Keratinocyte (primary cell): ENCODE results near the gene IL15RA. TPM values are rescaled to one million over a fixed set of nuclear protein-coding genes. Genes with fewer than 3 reads are reported as not detected.

Source experiments
- DNase-seq: peaks from one replicate; pipeline ENCODE4 v3.0.0-alpha.2; 2011; ENCODE audit warnings: low read depth, missing footprints, low spot score
- FAIRE-seq: peaks from 2 replicates; lab custom pipeline; 2011; peaks lifted over from hg19 to GRCh38; lab: Jason Lieb, UNC
- H2AFZ ChIP-seq: 2 replicates; pipeline ENCODE4 v1.6.0; 2012; ENCODE audit warnings: low read length, control low read depth, inconsistent platforms; ENCODE audit not compliant: control insufficient read depth
- H3K27ac ChIP-seq: 2 replicates; pipeline ENCODE4 v1.5.1; 2011; ENCODE audit warnings: low read length; ENCODE audit not compliant: control insufficient read depth, insufficient read depth
- H3K27me3 ChIP-seq: 3 replicates; pipeline ENCODE4 v1.6.0; 2011; ENCODE audit warnings: low read length; ENCODE audit not compliant: control insufficient read depth, insufficient read depth; ENCODE audit errors: extremely low read depth
- H3K36me3 ChIP-seq, 2 experiments: 2 replicates in 1 of 2; 3 replicates in 1 of 2; pipeline ENCODE4 v1.5.1; 2011; ENCODE audit warnings: low read length in 2 of 2, mild to moderate bottlenecking in 1 of 2; ENCODE audit not compliant: control insufficient read depth in 2 of 2, insufficient read depth in 2 of 2; ENCODE audit errors: extremely low read depth in 1 of 2
- H3K4me1 ChIP-seq: 3 replicates; pipeline ENCODE4 v1.5.1; 2011; ENCODE audit warnings: low read length; ENCODE audit not compliant: control insufficient read depth, insufficient read depth; ENCODE audit errors: extremely low read depth
- H3K4me2 ChIP-seq: 3 replicates; pipeline ENCODE4 v1.6.0; 2011; ENCODE audit warnings: low read depth, low read length; ENCODE audit not compliant: control insufficient read depth, insufficient read depth; ENCODE audit errors: extremely low read depth
- H3K4me3 ChIP-seq, 3 experiments: fragments of 200-600 bp in 1 of 3; sonication (generic) in 1 of 3; 2 replicates in 2 of 3; 3 replicates in 1 of 3; pipeline ENCODE4 v1.5.1; 2011 to 2016; ENCODE audit warnings: low read length in 3 of 3, mild to moderate bottlenecking in 3 of 3, control low read depth in 2 of 3, inconsistent platforms in 1 of 3, low read depth in 1 of 3, mixed read lengths in 1 of 3, mixed run types in 1 of 3, moderate library complexity in 1 of 3; ENCODE audit not compliant: control insufficient read depth in 2 of 3, insufficient read depth in 2 of 3; ENCODE audit errors: extremely low read depth in 1 of 3
- H3K79me2 ChIP-seq: 2 replicates; pipeline ENCODE4 v1.6.0; 2012; ENCODE audit warnings: low read length; ENCODE audit not compliant: control insufficient read depth, insufficient read depth
- H3K9ac ChIP-seq: 3 replicates; pipeline ENCODE4 v1.6.0; 2011; ENCODE audit warnings: low read length; ENCODE audit not compliant: control insufficient read depth, insufficient read depth; ENCODE audit errors: extremely low read depth
- H3K9me1 ChIP-seq: 3 replicates; pipeline ENCODE4 v1.6.0; 2011; ENCODE audit warnings: low read length; ENCODE audit not compliant: control insufficient read depth, insufficient read depth; ENCODE audit errors: extremely low read depth
- H3K9me3 ChIP-seq: 2 replicates; pipeline ENCODE4 v1.5.1; 2012; ENCODE audit warnings: low read depth, low read length; ENCODE audit not compliant: control insufficient read depth
- H4K20me1 ChIP-seq: 3 replicates; pipeline ENCODE4 v1.6.0; 2011; ENCODE audit warnings: low read length; ENCODE audit not compliant: control insufficient read depth, insufficient read depth; ENCODE audit errors: extremely low read depth
- EZH2 ChIP-seq: IDR thresholded peaks from one replicate; pipeline ENCODE4 v1.6.1; 2012; ENCODE audit warnings: inconsistent platforms, mild to moderate bottlenecking, low read length, moderate library complexity
- dilution Hi-C: fragments of 300-500 bp; cut with MboI; formaldehyde crosslinking; loops from one replicate; pipeline ENCODE4 v1.7.0; 2020; ENCODE audit warnings: low sequenced_read_pairs; ENCODE audit not compliant: extremely low pct_ligation_motif_present
- polyA plus RNA-seq, 5 experiments: library from polyadenylated mRNA; depleted of rRNA in 3 of 5; stranded (reverse) in 3 of 5; stranded (forward) in 1 of 5; unstranded in 1 of 5; fragments of >200 nt; gene quantifications; 1 replicate in 1 of 5; 2 replicates in 3 of 5; 3 replicates in 1 of 5; pipeline versions ENCODE4 v1.2.1 to v1.2.3, GENCODE V29; 2011 to 2012; ENCODE audit warnings: missing spikeins in 2 of 5, low read depth in 1 of 5, low replicate concordance in 1 of 5
- TF ChIP-seq, protein P1 (sequence below), 3 experiments: IDR thresholded peaks in 1 of 3; conservative IDR thresholded peaks in 1 of 3; optimal IDR thresholded peaks in 1 of 3; 2 replicates in 2 of 3; 3 replicates in 1 of 3; pipeline versions ENCODE3 to v1.5.1; 2011; ENCODE audit warnings: low read length in 3 of 3, mild to moderate bottlenecking in 3 of 3, moderate library complexity in 2 of 3, control low read depth in 1 of 3, inconsistent platforms in 1 of 3; ENCODE audit not compliant: insufficient read depth in 2 of 3; ENCODE audit errors: extremely low read depth in 1 of 3

Gene IL15RA
- polyA plus RNA-seq, 1 donor (not counting 4 experiments of a cell fraction or from before 2014, with no cell fraction given), result 3.8 TPM

DNA sequence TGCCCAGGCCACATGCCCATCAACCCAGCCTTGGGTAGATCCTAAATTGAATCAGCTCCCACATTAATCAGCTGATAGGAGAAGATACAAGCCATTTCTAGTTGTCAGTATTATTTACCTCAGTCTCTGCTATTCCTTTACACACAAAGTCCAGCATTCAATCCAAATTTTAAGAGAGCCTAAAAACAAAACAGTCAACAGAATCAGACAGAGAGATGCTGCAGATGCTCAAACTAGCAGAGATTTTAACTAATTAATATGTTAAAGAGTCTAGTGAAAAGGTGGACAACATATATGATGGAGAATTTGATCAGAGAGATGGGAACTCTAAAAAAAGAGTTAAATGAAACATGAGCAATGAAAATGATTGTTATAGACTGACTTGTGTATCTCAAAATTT is 14.4 kb upstream of the IL15RA start:
- H3K27ac ChIP-seq, result no peak overlapping the region
- dilution Hi-C loops, result no loop called here
- no peaks in the 10 kb centered on the region for H3K4me1 ChIP-seq
- H3K4me3 ChIP-seq, result no peak overlapping the region
- H3K9me1 ChIP-seq, result no peaks in the 10 kb centered on the region
- DNase-seq, result no peak
- no peaks in the 10 kb centered on the region for H4K20me1 ChIP-seq
- H3K9me3 ChIP-seq, result no peaks in the 10 kb centered on the region
- no peaks in the 10 kb centered on the region for H3K79me2 ChIP-seq
- TF ChIP-seq, protein P1, sequence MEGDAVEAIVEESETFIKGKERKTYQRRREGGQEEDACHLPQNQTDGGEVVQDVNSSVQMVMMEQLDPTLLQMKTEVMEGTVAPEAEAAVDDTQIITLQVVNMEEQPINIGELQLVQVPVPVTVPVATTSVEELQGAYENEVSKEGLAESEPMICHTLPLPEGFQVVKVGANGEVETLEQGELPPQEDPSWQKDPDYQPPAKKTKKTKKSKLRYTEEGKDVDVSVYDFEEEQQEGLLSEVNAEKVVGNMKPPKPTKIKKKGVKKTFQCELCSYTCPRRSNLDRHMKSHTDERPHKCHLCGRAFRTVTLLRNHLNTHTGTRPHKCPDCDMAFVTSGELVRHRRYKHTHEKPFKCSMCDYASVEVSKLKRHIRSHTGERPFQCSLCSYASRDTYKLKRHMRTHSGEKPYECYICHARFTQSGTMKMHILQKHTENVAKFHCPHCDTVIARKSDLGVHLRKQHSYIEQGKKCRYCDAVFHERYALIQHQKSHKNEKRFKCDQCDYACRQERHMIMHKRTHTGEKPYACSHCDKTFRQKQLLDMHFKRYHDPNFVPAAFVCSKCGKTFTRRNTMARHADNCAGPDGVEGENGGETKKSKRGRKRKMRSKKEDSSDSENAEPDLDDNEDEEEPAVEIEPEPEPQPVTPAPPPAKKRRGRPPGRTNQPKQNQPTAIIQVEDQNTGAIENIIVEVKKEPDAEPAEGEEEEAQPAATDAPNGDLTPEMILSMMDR (optimal IDR thresholded peaks at IDR 0.05 in 1 of 3, IDR thresholded peaks at IDR 0.05 in 1 of 3, conservative IDR thresholded peaks at IDR 0.05 in 1 of 3; ENCODE audit: extremely low read depth in 1 of 3, insufficient read depth in 2 of 3, low read length in 3 of 3), result no peak
- TF ChIP-seq EZH2, result no peak
- no peak for FAIRE-seq
- H2AFZ ChIP-seq, result no peak overlapping the region
- no peaks in the 10 kb centered on the region for H3K36me3 ChIP-seq
- H3K27me3 ChIP-seq, result no peaks in the 10 kb centered on the region
- H3K4me2 ChIP-seq, result no peak overlapping the region
- no peak overlapping the region for H3K9ac ChIP-seq

DNA sequence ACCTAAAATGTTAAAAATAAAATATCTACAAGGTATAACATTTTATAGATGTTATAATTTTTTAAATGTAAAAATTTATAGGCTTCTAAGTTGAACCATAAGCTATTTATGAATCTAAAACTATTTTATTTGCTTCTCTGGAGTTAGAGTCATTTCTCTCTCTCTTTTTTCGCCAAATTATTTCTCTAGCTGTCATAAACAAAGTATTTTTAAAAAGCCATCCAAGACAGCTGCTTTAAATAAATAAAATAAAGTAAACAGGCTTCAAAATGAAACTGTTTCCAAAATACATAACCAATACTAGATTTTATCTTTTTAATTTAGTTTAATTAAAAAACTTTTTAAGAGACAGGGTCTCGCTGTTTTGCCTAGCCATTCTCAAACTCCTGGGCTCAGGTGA is 12.4 kb upstream of the IL15RA start:
- FAIRE-seq, result no peak
- Histone ChIP-seq H4K20me1 (no peaks in the 10 kb centered on the region), H3K27ac (no peak overlapping the region), H3K9me3 (no peaks in the 10 kb centered on the region), H3K79me2 (no peaks in the 10 kb centered on the region), H3K27me3 (no peaks in the 10 kb centered on the region), H3K4me1 (no peaks in the 10 kb centered on the region), H3K4me2 (no peak overlapping the region), H3K4me3 (no peak overlapping the region), H3K9me1 (no peaks in the 10 kb centered on the region), H3K9ac (no peak overlapping the region), H3K36me3 (no peaks in the 10 kb centered on the region), H2AFZ (no peak overlapping the region)
- DNase-seq, result no peak
- dilution Hi-C loops, result no loop called here
- TF ChIP-seq EZH2, result no peak
- TF ChIP-seq, protein P1 (optimal IDR thresholded peaks at IDR 0.05 in 1 of 3, IDR thresholded peaks at IDR 0.05 in 1 of 3, conservative IDR thresholded peaks at IDR 0.05 in 1 of 3; ENCODE audit: extremely low read depth in 1 of 3, insufficient read depth in 2 of 3, low read length in 3 of 3), result no peak
